Keratinocyte (primary cell): ENCODE results near the gene RASGRF2. TPM values are rescaled to one million over a fixed set of nuclear protein-coding genes. Genes with fewer than 3 reads are reported as not detected.

Experiments
- DNase-seq: peaks from one replicate; pipeline ENCODE4 v3.0.0-alpha.2; 2011; ENCODE audit warnings: low read depth, missing footprints, low spot score
- FAIRE-seq: peaks from 2 replicates; lab custom pipeline; 2011; peaks lifted over from hg19 to GRCh38; lab: Jason Lieb, UNC
- H2AFZ ChIP-seq: 2 replicates; pipeline ENCODE4 v1.6.0; 2012; ENCODE audit warnings: low read length, control low read depth, inconsistent platforms; ENCODE audit not compliant: control insufficient read depth
- H3K27ac ChIP-seq: 2 replicates; pipeline ENCODE4 v1.5.1; 2011; ENCODE audit warnings: low read length; ENCODE audit not compliant: control insufficient read depth, insufficient read depth
- H3K27me3 ChIP-seq: 3 replicates; pipeline ENCODE4 v1.6.0; 2011; ENCODE audit warnings: low read length; ENCODE audit not compliant: control insufficient read depth, insufficient read depth; ENCODE audit errors: extremely low read depth
- H3K36me3 ChIP-seq, 2 experiments: 2 replicates in 1 of 2; 3 replicates in 1 of 2; pipeline ENCODE4 v1.5.1; 2011; ENCODE audit warnings: low read length in 2 of 2, mild to moderate bottlenecking in 1 of 2; ENCODE audit not compliant: control insufficient read depth in 2 of 2, insufficient read depth in 2 of 2; ENCODE audit errors: extremely low read depth in 1 of 2
- H3K4me1 ChIP-seq: 3 replicates; pipeline ENCODE4 v1.5.1; 2011; ENCODE audit warnings: low read length; ENCODE audit not compliant: control insufficient read depth, insufficient read depth; ENCODE audit errors: extremely low read depth
- H3K4me2 ChIP-seq: 3 replicates; pipeline ENCODE4 v1.6.0; 2011; ENCODE audit warnings: low read depth, low read length; ENCODE audit not compliant: control insufficient read depth, insufficient read depth; ENCODE audit errors: extremely low read depth
- H3K4me3 ChIP-seq, 3 experiments: fragments of 200-600 bp in 1 of 3; sonication (generic) in 1 of 3; 2 replicates in 2 of 3; 3 replicates in 1 of 3; pipeline ENCODE4 v1.5.1; 2011 to 2016; ENCODE audit warnings: low read length in 3 of 3, mild to moderate bottlenecking in 3 of 3, control low read depth in 2 of 3, inconsistent platforms in 1 of 3, low read depth in 1 of 3, mixed read lengths in 1 of 3, mixed run types in 1 of 3, moderate library complexity in 1 of 3; ENCODE audit not compliant: control insufficient read depth in 2 of 3, insufficient read depth in 2 of 3; ENCODE audit errors: extremely low read depth in 1 of 3
- H3K79me2 ChIP-seq: 2 replicates; pipeline ENCODE4 v1.6.0; 2012; ENCODE audit warnings: low read length; ENCODE audit not compliant: control insufficient read depth, insufficient read depth
- H3K9ac ChIP-seq: 3 replicates; pipeline ENCODE4 v1.6.0; 2011; ENCODE audit warnings: low read length; ENCODE audit not compliant: control insufficient read depth, insufficient read depth; ENCODE audit errors: extremely low read depth
- H3K9me1 ChIP-seq: 3 replicates; pipeline ENCODE4 v1.6.0; 2011; ENCODE audit warnings: low read length; ENCODE audit not compliant: control insufficient read depth, insufficient read depth; ENCODE audit errors: extremely low read depth
- H3K9me3 ChIP-seq: 2 replicates; pipeline ENCODE4 v1.5.1; 2012; ENCODE audit warnings: low read depth, low read length; ENCODE audit not compliant: control insufficient read depth
- H4K20me1 ChIP-seq: 3 replicates; pipeline ENCODE4 v1.6.0; 2011; ENCODE audit warnings: low read length; ENCODE audit not compliant: control insufficient read depth, insufficient read depth; ENCODE audit errors: extremely low read depth
- EZH2 ChIP-seq: IDR thresholded peaks from one replicate; pipeline ENCODE4 v1.6.1; 2012; ENCODE audit warnings: inconsistent platforms, mild to moderate bottlenecking, low read length, moderate library complexity
- dilution Hi-C: fragments of 300-500 bp; cut with MboI; formaldehyde crosslinking; loops from one replicate; pipeline ENCODE4 v1.7.0; 2020; ENCODE audit warnings: low sequenced_read_pairs; ENCODE audit not compliant: extremely low pct_ligation_motif_present
- polyA plus RNA-seq, 5 experiments: library from polyadenylated mRNA; depleted of rRNA in 3 of 5; stranded (reverse) in 3 of 5; stranded (forward) in 1 of 5; unstranded in 1 of 5; fragments of >200 nt; gene quantifications; 1 replicate in 1 of 5; 2 replicates in 3 of 5; 3 replicates in 1 of 5; pipeline versions ENCODE4 v1.2.1 to v1.2.3, GENCODE V29; 2011 to 2012; ENCODE audit warnings: missing spikeins in 2 of 5, low read depth in 1 of 5, low replicate concordance in 1 of 5
- TF ChIP-seq, protein P1 (sequence below), 3 experiments: IDR thresholded peaks in 1 of 3; conservative IDR thresholded peaks in 1 of 3; optimal IDR thresholded peaks in 1 of 3; 2 replicates in 2 of 3; 3 replicates in 1 of 3; pipeline versions ENCODE3 to v1.5.1; 2011; ENCODE audit warnings: low read length in 3 of 3, mild to moderate bottlenecking in 3 of 3, moderate library complexity in 2 of 3, control low read depth in 1 of 3, inconsistent platforms in 1 of 3; ENCODE audit not compliant: insufficient read depth in 2 of 3; ENCODE audit errors: extremely low read depth in 1 of 3

The RASGRF2 gene
- polyA plus RNA-seq, 1 donor (not counting 4 experiments of a cell fraction or from before 2014, with no cell fraction given) = 0.03 TPM

DNA sequence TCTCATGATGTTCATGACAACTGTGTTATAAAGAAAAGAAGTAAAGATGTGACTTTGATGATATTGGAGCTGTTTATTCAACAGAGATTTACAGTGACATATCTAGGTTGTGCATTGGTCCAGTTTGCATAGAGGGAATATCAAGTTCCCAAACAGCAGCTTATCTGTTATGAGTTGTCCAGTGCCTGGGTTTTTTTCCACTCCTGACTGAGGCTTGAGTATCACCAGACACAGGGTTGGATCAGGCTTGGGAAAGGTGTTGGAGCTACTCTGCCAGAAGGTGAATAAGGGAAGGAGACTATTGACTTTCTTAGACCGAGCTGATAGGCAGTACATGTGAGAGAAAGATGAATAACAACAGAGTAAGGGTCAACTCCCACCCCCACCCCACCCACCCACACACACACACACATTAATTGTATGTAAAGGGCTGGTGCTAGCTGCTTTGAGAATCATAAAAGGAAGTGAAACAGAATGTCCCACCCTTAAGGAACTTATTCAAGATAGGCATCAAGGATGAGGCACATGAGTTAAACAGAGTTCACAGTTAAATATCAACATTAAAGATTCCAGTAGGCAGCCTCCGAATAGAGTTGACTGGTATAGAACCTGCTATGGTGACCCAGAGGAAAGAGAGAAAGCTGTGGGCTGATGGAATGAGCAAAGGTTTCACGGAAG, 33.0 kb upstream of the RASGRF2 start:
- Histone ChIP-seq H3K36me3 (no peaks in the 10 kb centered on the region), H3K4me3 (no peak overlapping the region), H3K9ac (no peak overlapping the region), H3K9me3 (no peaks in the 10 kb centered on the region), H3K4me1 (no peaks in the 10 kb centered on the region), H3K9me1 (no peaks in the 10 kb centered on the region), H3K27me3 (no peaks in the 10 kb centered on the region), H2AFZ (no peak overlapping the region), H3K27ac (no peak overlapping the region), H4K20me1 (no peaks in the 10 kb centered on the region), H3K79me2 (no peaks in the 10 kb centered on the region), H3K4me2 (no peak overlapping the region)
- DNase-seq = no peak
- FAIRE-seq = no peak
- dilution Hi-C loops = no loop called here
- TF ChIP-seq, protein P1, sequence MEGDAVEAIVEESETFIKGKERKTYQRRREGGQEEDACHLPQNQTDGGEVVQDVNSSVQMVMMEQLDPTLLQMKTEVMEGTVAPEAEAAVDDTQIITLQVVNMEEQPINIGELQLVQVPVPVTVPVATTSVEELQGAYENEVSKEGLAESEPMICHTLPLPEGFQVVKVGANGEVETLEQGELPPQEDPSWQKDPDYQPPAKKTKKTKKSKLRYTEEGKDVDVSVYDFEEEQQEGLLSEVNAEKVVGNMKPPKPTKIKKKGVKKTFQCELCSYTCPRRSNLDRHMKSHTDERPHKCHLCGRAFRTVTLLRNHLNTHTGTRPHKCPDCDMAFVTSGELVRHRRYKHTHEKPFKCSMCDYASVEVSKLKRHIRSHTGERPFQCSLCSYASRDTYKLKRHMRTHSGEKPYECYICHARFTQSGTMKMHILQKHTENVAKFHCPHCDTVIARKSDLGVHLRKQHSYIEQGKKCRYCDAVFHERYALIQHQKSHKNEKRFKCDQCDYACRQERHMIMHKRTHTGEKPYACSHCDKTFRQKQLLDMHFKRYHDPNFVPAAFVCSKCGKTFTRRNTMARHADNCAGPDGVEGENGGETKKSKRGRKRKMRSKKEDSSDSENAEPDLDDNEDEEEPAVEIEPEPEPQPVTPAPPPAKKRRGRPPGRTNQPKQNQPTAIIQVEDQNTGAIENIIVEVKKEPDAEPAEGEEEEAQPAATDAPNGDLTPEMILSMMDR (optimal IDR thresholded peaks at IDR 0.05 in 1 of 3, IDR thresholded peaks at IDR 0.05 in 1 of 3, conservative IDR thresholded peaks at IDR 0.05 in 1 of 3; ENCODE audit: extremely low read depth in 1 of 3, insufficient read depth in 2 of 3, low read length in 3 of 3) = no peak
- no peak for TF ChIP-seq EZH2

DNA sequence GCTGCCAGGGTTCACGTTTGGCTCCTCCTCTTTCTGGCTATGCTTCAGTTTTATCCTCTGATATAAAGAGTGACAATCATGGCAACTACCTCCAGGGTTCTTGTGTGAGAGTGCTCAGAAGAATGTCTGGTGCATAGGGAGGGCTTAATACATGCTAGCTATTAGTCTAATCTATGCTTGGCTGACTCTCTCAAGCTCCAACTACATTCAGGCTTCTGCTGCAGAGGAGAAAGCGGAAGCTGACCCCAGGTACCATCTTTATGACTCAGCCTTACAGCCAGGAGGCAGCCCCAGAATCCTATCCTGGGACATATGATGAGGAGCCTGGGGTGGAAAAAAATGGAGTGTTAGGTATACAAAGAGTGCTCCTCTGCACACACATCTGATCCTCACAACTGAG, 32.1 kb upstream of the RASGRF2 start:
- Histone ChIP-seq H3K4me2 (no peak overlapping the region), H2AFZ (no peak overlapping the region), H3K9me3 (no peaks in the 10 kb centered on the region), H3K4me3 (no peak overlapping the region), H3K9ac (no peak overlapping the region), H3K27me3 (no peaks in the 10 kb centered on the region), H3K9me1 (no peaks in the 10 kb centered on the region), H3K27ac (no peak overlapping the region), H3K36me3 (no peaks in the 10 kb centered on the region), H4K20me1 (no peaks in the 10 kb centered on the region), H3K4me1 (no peaks in the 10 kb centered on the region), H3K79me2 (no peaks in the 10 kb centered on the region)
- DNase-seq (no peak), FAIRE-seq (no peak)
- dilution Hi-C loops = no loop called here
- TF ChIP-seq, protein P1 (optimal IDR thresholded peaks at IDR 0.05 in 1 of 3, IDR thresholded peaks at IDR 0.05 in 1 of 3, conservative IDR thresholded peaks at IDR 0.05 in 1 of 3; ENCODE audit: extremely low read depth in 1 of 3, insufficient read depth in 2 of 3, low read length in 3 of 3) = no peak
- TF ChIP-seq EZH2 = no peak
